NCI-H748 treated with DMSO at 0.1 percent for 48 hours (cell line): ENCODE results near the gene TMEM178B.

ENCODE experiments used
- DNase-seq: peaks from one replicate; lab custom pipeline; 2025; lab: John Stamatoyannopoulos, UW

Gene TMEM178B

GRCh38 chr7:141468341-141468740 is 394.5 kb downstream of the TMEM178B start:
- DNase-seq: no peak

GRCh38 chr7:141475679-141476078 is 401.8 kb downstream of the TMEM178B start:
- DNase-seq: no peak

GRCh38 chr7:141477865-141478264 is 404.0 kb downstream of the TMEM178B start:
- DNase-seq: no peak

- no peak for DNase-seq
Measured at GRCh38 chr7:141478845-141479244, 405.0 kb downstream of the TMEM178B start.

GRCh38 chr7:141480953-141481352 is 407.1 kb downstream of the TMEM178B start:
- no peak for DNase-seq

GRCh38 chr7:141481971-141482370 is 408.1 kb downstream of the TMEM178B start:
- DNase-seq: no peak

- no peak for DNase-seq
Measured at GRCh38 chr7:141483044-141483443, 409.2 kb downstream of the TMEM178B start.

- DNase-seq: no peak
Measured at GRCh38 chr7:141484907-141485306, 411.0 kb downstream of the TMEM178B start.

- DNase-seq: no peak
Measured at GRCh38 chr7:141486959-141487358, 413.1 kb downstream of the TMEM178B start.

- no peak for DNase-seq
Measured at GRCh38 chr7:141490474-141490873, 416.6 kb downstream of the TMEM178B start.

- no peak for DNase-seq
Measured at GRCh38 chr7:141495057-141495456, 421.2 kb downstream of the TMEM178B start.

- no peak for DNase-seq
Measured at GRCh38 chr7:141497391-141497790, 423.5 kb downstream of the TMEM178B start.

GRCh38 chr7:141500608-141501007 is 426.7 kb downstream of the TMEM178B start:
- no peak for DNase-seq

- DNase-seq: no peak
Measured at GRCh38 chr7:141501451-141501850, 427.6 kb downstream of the TMEM178B start.

- no peak for DNase-seq
Measured at GRCh38 chr7:141511316-141511675, 437.4 kb downstream of the TMEM178B start.

GRCh38 chr7:141511676-141512396 is 438.0 kb downstream of the TMEM178B start:
- peak; percentile 24 for DNase-seq

- no peak for DNase-seq
Measured at GRCh38 chr7:141512597-141512996, 438.7 kb downstream of the TMEM178B start.

GRCh38 chr7:141513720-141514119 is 439.9 kb downstream of the TMEM178B start:
- no peak for DNase-seq

- DNase-seq: no peak
Measured at GRCh38 chr7:141515941-141516340, 442.1 kb downstream of the TMEM178B start.

GRCh38 chr7:141519623-141520022 is 445.8 kb downstream of the TMEM178B start:
- no peak for DNase-seq

- DNase-seq: no peak
Measured at GRCh38 chr7:141522657-141523342, 448.9 kb downstream of the TMEM178B start.

- DNase-seq: no peak
Measured at GRCh38 chr7:141525973-141526514, 452.2 kb downstream of the TMEM178B start.

GRCh38 chr7:141527076-141527475 is 453.2 kb downstream of the TMEM178B start:
- DNase-seq: no peak
